Ovary (tissue), 3 donors: ENCODE data around the gene IRF8.

Experiments
- CTCF ChIP-seq, 3 donors: fragments of 450-650 bp in 2 of 3; fragments of 200-600 bp in 1 of 3; IDR thresholded peaks; one replicate each; pipeline versions ENCODE4 v1.5.1 to v1.8.0; 2016 to 2022; ENCODE audit warnings: antibody characterized with exemption in 3 of 3, mild to moderate bottlenecking in 1 of 3
- EP300 ChIP-seq: sonication (generic); formaldehyde crosslinking; IDR thresholded peaks from one replicate; pipeline ENCODE4 v1.6.1; 2017; ENCODE audit warnings: antibody characterized with exemption
- POLR2A ChIP-seq: fragments of 450-650 bp; IDR thresholded peaks from one replicate; pipeline ENCODE4 v1.6.1; 2017; ENCODE audit warnings: antibody characterized with exemption, mild to moderate bottlenecking, moderate library complexity
- donor health status: DM: no; HTN: no; CAD: no.

DNA sequence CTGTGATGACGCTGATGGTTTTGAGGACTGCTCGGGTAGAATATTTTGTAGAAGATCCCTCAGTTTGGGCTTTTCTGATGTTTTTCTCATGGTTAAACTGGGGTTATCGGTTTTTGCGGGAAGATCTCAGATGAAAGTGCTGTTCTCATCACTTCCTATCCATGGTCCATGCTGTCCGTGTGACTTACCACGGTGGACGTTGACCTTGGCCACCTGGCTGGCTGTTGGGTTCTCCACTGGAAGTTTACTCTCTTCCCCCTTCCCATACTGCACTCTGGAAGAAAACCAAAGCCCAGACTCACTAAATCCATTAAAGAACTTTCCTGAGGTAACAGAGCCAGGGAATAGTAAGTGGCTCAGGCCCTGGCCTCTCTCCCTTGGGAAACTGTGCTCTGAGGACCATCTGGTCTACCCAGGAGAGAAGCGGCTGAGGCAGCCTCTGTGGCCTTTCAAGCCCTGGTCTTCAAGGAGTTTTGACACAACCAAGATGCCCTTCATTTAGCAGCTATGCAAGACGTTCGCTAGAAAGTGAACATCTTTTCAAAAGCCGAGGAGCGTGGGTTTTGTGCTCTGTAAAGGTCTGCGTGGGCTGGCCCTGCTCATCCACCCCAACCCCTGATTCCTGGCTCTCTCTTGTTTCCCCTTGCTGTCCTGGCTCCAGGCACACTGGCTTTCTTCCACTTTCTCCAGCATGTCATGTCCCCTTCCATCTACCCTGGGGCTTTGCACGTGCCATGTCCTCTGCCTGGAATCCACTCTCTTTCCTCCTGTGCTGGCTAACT is 43.1 kb downstream of the IRF8 start:
- no peak for TF ChIP-seq POLR2A
- TF ChIP-seq CTCF (IDR thresholded peaks at IDR 0.05), result no peak
- no peak for TF ChIP-seq EP300
